ENCODE measurements around the gene KIAA0825.

Gene KIAA0825

GRCh38 chr5:94423411-94423810 lies 195.0 kb downstream of the KIAA0825 start:
- no peak for DNase-seq

GRCh38 chr5:94422812-94423211 lies 195.6 kb downstream of the KIAA0825 start:
- no peak for DNase-seq

GRCh38 chr5:94420885-94421284 lies 197.5 kb downstream of the KIAA0825 start:
- DNase-seq: no peak

- DNase-seq: no peak
These were observed 202.6 kb downstream of the KIAA0825 start for GRCh38 chr5:94415798-94416197.

- DNase-seq: no peak
These were observed 209.0 kb downstream of the KIAA0825 start for GRCh38 chr5:94409440-94409839.

- DNase-seq: no peak
These were observed 211.4 kb downstream of the KIAA0825 start for GRCh38 chr5:94407023-94407422.

- DNase-seq: no peak
These were observed 214.9 kb downstream of the KIAA0825 start for GRCh38 chr5:94403483-94403882.

GRCh38 chr5:94402096-94402495 lies 216.3 kb downstream of the KIAA0825 start:
- DNase-seq: no peak

GRCh38 chr5:94397508-94397907 lies 220.9 kb downstream of the KIAA0825 start:
- DNase-seq: no peak

GRCh38 chr5:94396687-94397086 lies 221.7 kb downstream of the KIAA0825 start:
- no peak for DNase-seq

GRCh38 chr5:94395468-94395867 lies 222.9 kb downstream of the KIAA0825 start:
- no peak for DNase-seq

- no peak for DNase-seq
These were observed 226.4 kb downstream of the KIAA0825 start for GRCh38 chr5:94391996-94392395.

- no peak for DNase-seq
These were observed 228.9 kb downstream of the KIAA0825 start for GRCh38 chr5:94389515-94389899.

- no peak for DNase-seq
These were observed 229.5 kb downstream of the KIAA0825 start for GRCh38 chr5:94388773-94389514.

GRCh38 chr5:94385767-94386166 lies 232.6 kb downstream of the KIAA0825 start:
- DNase-seq: no peak

- no peak for DNase-seq
These were observed 240.3 kb downstream of the KIAA0825 start for GRCh38 chr5:94378062-94378461.

- no peak for DNase-seq
These were observed 241.6 kb downstream of the KIAA0825 start for GRCh38 chr5:94376672-94377345.

GRCh38 chr5:94375801-94376200 lies 242.6 kb downstream of the KIAA0825 start:
- DNase-seq: no peak

- no peak for DNase-seq
These were observed 244.1 kb downstream of the KIAA0825 start for GRCh38 chr5:94374336-94374735.

- no peak for DNase-seq
These were observed 250.5 kb downstream of the KIAA0825 start for GRCh38 chr5:94367900-94368299.

GRCh38 chr5:94366811-94367210 lies 251.6 kb downstream of the KIAA0825 start:
- DNase-seq: no peak

- DNase-seq: no peak
These were observed 255.5 kb downstream of the KIAA0825 start for GRCh38 chr5:94362857-94363256.

GRCh38 chr5:94361832-94362796 lies 256.3 kb downstream of the KIAA0825 start:
- no peak for DNase-seq

Data from stimulated activated CD4-positive, alpha-beta T cell treated with anti-CD3 and anti-CD28 coated beads, Interleukin-4, amount 100 ng/mL, for 1 hour (primary cell).